Measurements from ENCODE around the gene PDZD2. TPM values are rescaled to one million over a fixed set of nuclear protein-coding genes. Genes with fewer than 3 reads are reported as not detected.

The PDZD2 gene
- total and polyA plus RNA-seq, 2 donors (not counting 3 experiments of a cell fraction or from before 2014, with no cell fraction given): 0.66 to 6.9 TPM

- FAIRE-seq (no peak), DNase-seq (ENCODE audit: low read depth, low spot score) (no peak)
- Histone ChIP-seq H2AFZ (ENCODE audit: low read depth, low read length) (no peak overlapping the region), H3K4me2 (ENCODE audit: insufficient read depth, low read length) (no peak overlapping the region), H3K9me1 (replicated peaks; ENCODE audit: control insufficient read depth, extremely low read depth, insufficient read depth, low read length) (no peaks in the 10 kb centered on the region), H3K9ac (replicated peaks; ENCODE audit: extremely low read depth, insufficient read depth, low read length) (no peak overlapping the region), H4K20me1 (replicated peaks; ENCODE audit: control insufficient read depth, extremely low read depth, insufficient read depth, low read length) (no peaks in the 10 kb centered on the region), H3K27me3 (ENCODE audit: control insufficient read depth in 2 of 2, insufficient read depth in 2 of 2, low read length in 2 of 2) (peaks cover 0 to 2% of the 10 kb centered on the region in 2 experiments), H3K4me1 (ENCODE audit: control insufficient read depth, extremely low read depth, insufficient read depth, low read length) (no peaks in the 10 kb centered on the region), H3K4me3 (replicated peaks in 1 of 3; ENCODE audit: insufficient read depth in 1 of 3, low read depth in 1 of 3, low read length in 3 of 3) (no peak overlapping the region), H3K9me3 (replicated peaks; ENCODE audit: control insufficient read depth, insufficient read depth, low read length) (no peaks in the 10 kb centered on the region), H3K36me3 (ENCODE audit: control insufficient read depth in 2 of 2, extremely low read depth in 1 of 2, insufficient read depth in 2 of 2, low read length in 2 of 2) (no peaks in the 10 kb centered on the region), H3K27ac (ENCODE audit: insufficient read depth, low read depth, low read length) (no peak overlapping the region), H3K79me2 (ENCODE audit: control insufficient read depth, insufficient read depth, low read length) (no peaks in the 10 kb centered on the region)
- ChIA-PET CTCF (no interaction called here), POLR2A (no interaction called here)
- BruUV-seq (replicated peaks): no TSS peak
- intact Hi-C loops (cut with micrococcal nuclease) (no loop called here), dilution Hi-C loops (cut with MboI; ENCODE audit: extremely low pct_ligation_motif_present, low sequenced_read_pairs) (no loop called here)
- no peak for TF ChIP-seq FOS (IDR thresholded peaks at IDR 0.05; ENCODE audit: borderline replicate concordance, insufficient read depth, low read length)
- no peak for TF ChIP-seq GATA2 (IDR thresholded peaks at IDR 0.05; ENCODE audit: insufficient read depth, insufficient read length, low read depth, low read length)
- no peak for TF ChIP-seq POLR2A (IDR thresholded peaks at IDR 0.05; ENCODE audit: low read depth, low read length)
- no peak for TF ChIP-seq MAX (IDR thresholded peaks at IDR 0.05; ENCODE audit: insufficient read depth, insufficient read length)
- TF ChIP-seq EZH2 (IDR thresholded peaks at IDR 0.05; ENCODE audit: borderline replicate concordance, low read depth, low read length, severe bottlenecking): no peak
- TF ChIP-seq, protein P1, sequence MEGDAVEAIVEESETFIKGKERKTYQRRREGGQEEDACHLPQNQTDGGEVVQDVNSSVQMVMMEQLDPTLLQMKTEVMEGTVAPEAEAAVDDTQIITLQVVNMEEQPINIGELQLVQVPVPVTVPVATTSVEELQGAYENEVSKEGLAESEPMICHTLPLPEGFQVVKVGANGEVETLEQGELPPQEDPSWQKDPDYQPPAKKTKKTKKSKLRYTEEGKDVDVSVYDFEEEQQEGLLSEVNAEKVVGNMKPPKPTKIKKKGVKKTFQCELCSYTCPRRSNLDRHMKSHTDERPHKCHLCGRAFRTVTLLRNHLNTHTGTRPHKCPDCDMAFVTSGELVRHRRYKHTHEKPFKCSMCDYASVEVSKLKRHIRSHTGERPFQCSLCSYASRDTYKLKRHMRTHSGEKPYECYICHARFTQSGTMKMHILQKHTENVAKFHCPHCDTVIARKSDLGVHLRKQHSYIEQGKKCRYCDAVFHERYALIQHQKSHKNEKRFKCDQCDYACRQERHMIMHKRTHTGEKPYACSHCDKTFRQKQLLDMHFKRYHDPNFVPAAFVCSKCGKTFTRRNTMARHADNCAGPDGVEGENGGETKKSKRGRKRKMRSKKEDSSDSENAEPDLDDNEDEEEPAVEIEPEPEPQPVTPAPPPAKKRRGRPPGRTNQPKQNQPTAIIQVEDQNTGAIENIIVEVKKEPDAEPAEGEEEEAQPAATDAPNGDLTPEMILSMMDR (IDR thresholded peaks at IDR 0.05; ENCODE audit: extremely low read depth in 1 of 2, insufficient read depth in 1 of 2, low read depth in 1 of 2, low read length in 2 of 2): no peak
- no peak for TF ChIP-seq JUN (IDR thresholded peaks at IDR 0.05; ENCODE audit: borderline replicate concordance, insufficient read depth, insufficient read length, low read depth)
- no peak for TF ChIP-seq POLR2AphosphoS5 (IDR thresholded peaks at IDR 0.05; ENCODE audit: insufficient read depth, low read depth, low read length)
- no peak for TF ChIP-seq MYC (IDR thresholded peaks at IDR 0.05; ENCODE audit: low read depth, low read length)
Observed at GRCh38 chr5:31703757-31704156, 64.8 kb downstream of the PDZD2 start.

Measured in endothelial cell of umbilical vein (primary cell).